Adrenal gland (tissue), 5 donors: ENCODE measurements around the gene HADHA.

Source experiments
- CTCF ChIP-seq, 6 experiments: fragments of 450-650 bp in 4 of 6; fragments of 200-600 bp in 2 of 6; sonication (generic) in 1 of 6; IDR thresholded peaks; 1 replicate in 5 of 6; 2 replicates in 1 of 6; pipeline versions ENCODE4 v1.5.1 to v1.8.0; 2016 to 2021; ENCODE audit warnings: antibody characterized with exemption in 6 of 6, mild to moderate bottlenecking in 2 of 6, moderate library complexity in 1 of 6
- POLR2A ChIP-seq, 2 donors: fragments of 450-650 bp; IDR thresholded peaks; one replicate each; pipeline ENCODE4 v1.6.1; 2017; ENCODE audit warnings: antibody characterized with exemption in 2 of 2, mild to moderate bottlenecking in 2 of 2, moderate library complexity in 1 of 2
- donor health status: DM: no; HTN: no; CAD: no.

GRCh38 chr2:26285931-26286330, 41.5 kb upstream of the HADHA start:
- TF ChIP-seq CTCF (IDR thresholded peaks at IDR 0.05): no peak
- TF ChIP-seq POLR2A (IDR thresholded peaks at IDR 0.05): no peak
